ENCODE results near the gene CFAP299.

CFAP299 gene

DNA sequence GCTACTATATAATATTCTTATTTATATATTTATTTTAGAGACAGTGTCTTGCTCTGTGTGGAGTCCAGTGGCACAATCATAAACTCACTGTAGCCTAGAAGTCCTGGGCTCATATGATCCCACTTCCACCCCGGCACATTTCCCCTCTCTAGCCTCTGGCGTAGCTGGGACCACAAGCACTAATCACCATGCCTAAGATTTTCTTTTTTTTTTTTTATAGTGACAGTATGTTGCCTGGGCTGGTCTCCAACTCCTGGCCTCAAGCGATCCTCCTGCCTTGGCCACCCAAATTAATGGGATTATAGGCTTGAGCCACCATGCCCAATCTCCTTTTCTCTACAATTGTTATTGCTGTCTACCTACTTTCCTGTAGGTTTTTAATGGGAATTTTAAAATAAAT is 620.9 kb downstream of the CFAP299 start:
- Histone ChIP-seq H2AFZ (ENCODE audit: low read length) (no peak overlapping the region), H4K20me1 (ENCODE audit: insufficient read depth, low read length) (no peaks in the 10 kb centered on the region), H3K27ac (ENCODE audit: low read depth, low read length, poor library complexity, severe bottlenecking) (no peak overlapping the region), H3K9me3 (ENCODE audit: low read length) (no peaks in the 10 kb centered on the region), H3K36me3 (ENCODE audit: insufficient read depth, low read length) (no peaks in the 10 kb centered on the region), H3K4me2 (ENCODE audit: low read length) (no peak overlapping the region), H3K27me3 (ENCODE audit: insufficient read depth, low read length) (no peaks in the 10 kb centered on the region), H3K79me2 (ENCODE audit: insufficient read depth, low read length) (no peaks in the 10 kb centered on the region), H3K4me1 (ENCODE audit: insufficient read depth, low read length, severe bottlenecking) (peaks cover 10% of the 10 kb centered on the region), H3F3A (ENCODE audit: insufficient read depth, low read length) (no peaks in the 10 kb centered on the region), H3K9ac (ENCODE audit: low read length) (no peak overlapping the region), H3K9me2 (ENCODE audit: low read depth, low read length) (no peaks in the 10 kb centered on the region), H3K4me3 (ENCODE audit: low read depth, low read length, poor library complexity, severe bottlenecking) (no peak overlapping the region)
- no peak for TF ChIP-seq EZH2 (IDR thresholded peaks at IDR 0.05; ENCODE audit: borderline replicate concordance, low read length)
- TF ChIP-seq, protein P1, sequence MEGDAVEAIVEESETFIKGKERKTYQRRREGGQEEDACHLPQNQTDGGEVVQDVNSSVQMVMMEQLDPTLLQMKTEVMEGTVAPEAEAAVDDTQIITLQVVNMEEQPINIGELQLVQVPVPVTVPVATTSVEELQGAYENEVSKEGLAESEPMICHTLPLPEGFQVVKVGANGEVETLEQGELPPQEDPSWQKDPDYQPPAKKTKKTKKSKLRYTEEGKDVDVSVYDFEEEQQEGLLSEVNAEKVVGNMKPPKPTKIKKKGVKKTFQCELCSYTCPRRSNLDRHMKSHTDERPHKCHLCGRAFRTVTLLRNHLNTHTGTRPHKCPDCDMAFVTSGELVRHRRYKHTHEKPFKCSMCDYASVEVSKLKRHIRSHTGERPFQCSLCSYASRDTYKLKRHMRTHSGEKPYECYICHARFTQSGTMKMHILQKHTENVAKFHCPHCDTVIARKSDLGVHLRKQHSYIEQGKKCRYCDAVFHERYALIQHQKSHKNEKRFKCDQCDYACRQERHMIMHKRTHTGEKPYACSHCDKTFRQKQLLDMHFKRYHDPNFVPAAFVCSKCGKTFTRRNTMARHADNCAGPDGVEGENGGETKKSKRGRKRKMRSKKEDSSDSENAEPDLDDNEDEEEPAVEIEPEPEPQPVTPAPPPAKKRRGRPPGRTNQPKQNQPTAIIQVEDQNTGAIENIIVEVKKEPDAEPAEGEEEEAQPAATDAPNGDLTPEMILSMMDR (IDR thresholded peaks at IDR 0.05; ENCODE audit: low read length) = no peak

DNA sequence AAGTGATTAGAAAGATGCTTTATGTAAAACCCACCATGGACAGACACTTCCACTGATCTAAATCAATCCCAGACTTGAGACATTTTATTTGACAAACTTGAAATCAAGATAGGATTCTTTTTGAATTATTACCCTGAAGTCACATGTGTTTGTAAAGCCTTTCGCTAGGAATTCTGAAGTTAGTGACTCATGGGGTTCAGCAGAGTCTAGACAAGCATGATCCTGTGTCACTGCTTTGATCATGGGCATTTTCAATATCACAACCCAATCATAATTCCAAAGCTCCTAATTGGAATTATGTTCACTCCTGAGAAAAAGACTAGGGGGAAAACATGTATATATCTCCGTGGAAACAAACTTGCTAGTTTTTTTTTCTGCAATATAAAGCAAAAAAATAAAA is 627.5 kb downstream of the CFAP299 start:
- no peak overlapping the region for H3K9ac ChIP-seq (ENCODE audit: low read length)
- H3K27me3 ChIP-seq (ENCODE audit: insufficient read depth, low read length) = no peaks in the 10 kb centered on the region
- TF ChIP-seq EZH2 (IDR thresholded peaks at IDR 0.05; ENCODE audit: borderline replicate concordance, low read length) = no peak
- TF ChIP-seq, protein P1 (IDR thresholded peaks at IDR 0.05; ENCODE audit: low read length) = no peak
- no peaks in the 10 kb centered on the region for H3K36me3 ChIP-seq (ENCODE audit: insufficient read depth, low read length)
- no peaks in the 10 kb centered on the region for H3K79me2 ChIP-seq (ENCODE audit: insufficient read depth, low read length)
- H2AFZ ChIP-seq (ENCODE audit: low read length) = no peak overlapping the region
- H3K9me2 ChIP-seq (ENCODE audit: low read depth, low read length) = no peaks in the 10 kb centered on the region
- no peaks in the 10 kb centered on the region for H3K4me1 ChIP-seq (ENCODE audit: insufficient read depth, low read length, severe bottlenecking)
- no peaks in the 10 kb centered on the region for H3K9me3 ChIP-seq (ENCODE audit: low read length)
- H3F3A ChIP-seq (ENCODE audit: insufficient read depth, low read length) = no peaks in the 10 kb centered on the region
- H3K4me3 ChIP-seq (ENCODE audit: low read depth, low read length, poor library complexity, severe bottlenecking) = no peak overlapping the region
- H4K20me1 ChIP-seq (ENCODE audit: insufficient read depth, low read length) = no peaks in the 10 kb centered on the region
- no peak overlapping the region for H3K4me2 ChIP-seq (ENCODE audit: low read length)
- H3K27ac ChIP-seq (ENCODE audit: low read depth, low read length, poor library complexity, severe bottlenecking) = no peak overlapping the region

DNA sequence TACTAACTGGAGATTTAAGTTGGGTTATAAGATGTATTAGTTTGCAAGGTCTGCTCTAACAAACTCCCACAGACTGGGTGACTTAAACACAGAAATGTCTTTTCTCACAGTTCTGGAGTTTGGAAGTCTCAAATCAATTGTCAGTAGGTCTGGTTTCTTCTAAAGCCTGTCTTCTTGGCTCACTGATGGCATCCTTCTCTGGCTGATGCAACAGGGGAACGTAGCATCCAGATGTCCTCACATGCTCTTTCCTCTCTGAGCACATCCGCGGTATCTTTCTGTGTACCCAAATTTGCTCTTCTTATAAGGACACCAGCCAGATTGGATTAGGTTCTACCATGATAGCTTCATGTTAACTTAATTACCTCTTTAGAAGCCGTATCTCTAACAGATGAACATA is 631.8 kb downstream of the CFAP299 start:
- no peaks in the 10 kb centered on the region for H3K79me2 ChIP-seq (ENCODE audit: insufficient read depth, low read length)
- H3K4me3 ChIP-seq (ENCODE audit: low read depth, low read length, poor library complexity, severe bottlenecking) = no peak overlapping the region
- no peaks in the 10 kb centered on the region for H3K36me3 ChIP-seq (ENCODE audit: insufficient read depth, low read length)
- peaks cover 8% of the 10 kb centered on the region for H3K9me3 ChIP-seq (ENCODE audit: low read length)
- H3K9me2 ChIP-seq (ENCODE audit: low read depth, low read length) = no peaks in the 10 kb centered on the region
- H3K27ac ChIP-seq (ENCODE audit: low read depth, low read length, poor library complexity, severe bottlenecking) = no peak overlapping the region
- no peaks in the 10 kb centered on the region for H3K27me3 ChIP-seq (ENCODE audit: insufficient read depth, low read length)
- no peak overlapping the region for H3K9ac ChIP-seq (ENCODE audit: low read length)
- no peaks in the 10 kb centered on the region for H3F3A ChIP-seq (ENCODE audit: insufficient read depth, low read length)
- TF ChIP-seq EZH2 (IDR thresholded peaks at IDR 0.05; ENCODE audit: borderline replicate concordance, low read length) = no peak
- TF ChIP-seq, protein P1 (IDR thresholded peaks at IDR 0.05; ENCODE audit: low read length) = no peak
- no peaks in the 10 kb centered on the region for H3K4me1 ChIP-seq (ENCODE audit: insufficient read depth, low read length, severe bottlenecking)
- H2AFZ ChIP-seq (ENCODE audit: low read length) = no peak overlapping the region
- no peak overlapping the region for H3K4me2 ChIP-seq (ENCODE audit: low read length)
- no peaks in the 10 kb centered on the region for H4K20me1 ChIP-seq (ENCODE audit: insufficient read depth, low read length)
